Lung (tissue), 12 donors: Measurements from ENCODE around the gene DNLZ. TPM values are rescaled to one million over a fixed set of nuclear protein-coding genes. Genes with fewer than 3 reads are reported as not detected.

Experiments
- ATAC-seq: fragments of 200-7000 bp; cut with Tn5 transposase; one replicate; pipeline ENCODE4 v1.9.1; 2020; ENCODE audit warnings: moderate number of reproducible peaks; ENCODE audit not compliant: insufficient read depth, low FRiP score
- DNase-seq, 3 donors: peaks; one replicate each; pipeline ENCODE4 v3.0.0-alpha.2; 2013 to 2017
- H3K27ac ChIP-seq, 2 donors: one replicate each; pipeline ENCODE4 v1.5.1; 2013; ENCODE audit warnings: mild to moderate bottlenecking in 2 of 2, moderate library complexity in 2 of 2, control low read depth in 1 of 2, inconsistent platforms in 1 of 2, low read depth in 1 of 2, low read length in 1 of 2
- H3K27me3 ChIP-seq, 3 donors: one replicate each; pipeline ENCODE4 v1.5.1; 2013; ENCODE audit warnings: low read length in 2 of 3; ENCODE audit not compliant: control insufficient read depth in 3 of 3, insufficient read depth in 3 of 3
- H3K36me3 ChIP-seq, 4 donors: one replicate each; pipeline ENCODE4 v1.5.1; 2013; ENCODE audit warnings: low read length in 4 of 4, mild to moderate bottlenecking in 1 of 4, moderate library complexity in 1 of 4; ENCODE audit not compliant: control insufficient read depth in 4 of 4, insufficient read depth in 4 of 4
- H3K4me1 ChIP-seq, 5 donors: one replicate each; pipeline ENCODE4 v1.5.1; 2013; ENCODE audit warnings: low read length in 5 of 5, mild to moderate bottlenecking in 2 of 5, moderate library complexity in 1 of 5; ENCODE audit not compliant: control insufficient read depth in 5 of 5, insufficient read depth in 5 of 5
- H3K4me3 ChIP-seq: one replicate; pipeline ENCODE4 v1.5.1; 2013; ENCODE audit warnings: mild to moderate bottlenecking, control low read depth, moderate library complexity
- H3K9ac ChIP-seq, 2 donors: one replicate each; pipeline ENCODE4 v1.5.1; 2013; ENCODE audit warnings: low read length in 2 of 2, control low read depth in 1 of 2; ENCODE audit not compliant: insufficient read depth in 1 of 2
- H3K9me3 ChIP-seq, 4 donors: one replicate each; pipeline ENCODE4 v1.5.1; 2013; ENCODE audit warnings: low read length in 3 of 4, mild to moderate bottlenecking in 1 of 4, moderate library complexity in 1 of 4; ENCODE audit not compliant: control insufficient read depth in 4 of 4, insufficient read depth in 3 of 4
- CTCF ChIP-seq: IDR thresholded peaks from 2 replicates; pipeline ENCODE4 v1.5.1; 2012; ENCODE audit warnings: mild to moderate bottlenecking; ENCODE audit errors: control extremely low read depth, extremely low read depth
- WGBS, 2 donors: extraction: QIAGEN DNeasy Blood & Tissue Kit; methylation state at CpG; one replicate each; pipeline ENCODE4 v1.1.7; 2013; 5-methylcytosine and 5-hydroxymethylcytosine counted together
- polyA plus RNA-seq, 2 donors: library from polyadenylated mRNA; stranded (reverse); fragments of 200-250 nt; gene quantifications; one replicate each; pipeline ENCODE4 v1.2.1, GENCODE V29; 2013
- total RNA-seq, 2 donors: library from RNA; depleted of rRNA in 1 of 2; stranded (reverse); fragments of >200 nt in 1 of 2; gene quantifications; one replicate each; pipeline ENCODE4 v1.2.1, GENCODE V29; 2014 to 2021
- donor health status: control.
- donor health status: control.
- donor health status: Bipolar disorder and iron deficiency.
- donor health status: healthy.
- donor health status: DM: yes; HTN: yes; CAD: no.

The DNLZ gene
- total and polyA plus RNA-seq, 4 donors, result 7.7 to 34.3 (median 16.8) TPM

GRCh38 chr9:136389396-136389795 is 25.9 kb upstream of the DNLZ start:
- no peak for ATAC-seq

GRCh38 chr9:136387217-136387616 is 23.7 kb upstream of the DNLZ start:
- Histone ChIP-seq H3K4me3 (no peak overlapping the region), H3K36me3 (peaks cover 0 to 55% (median 16%) of the 10 kb centered on the region in 4 donors), H3K9me3 (no peaks in the 10 kb centered on the region), H3K4me1 (no peaks in the 10 kb centered on the region), H3K27ac (no peak overlapping the region), H3K27me3 (no peaks in the 10 kb centered on the region), H3K9ac (no peak overlapping the region)
- DNase-seq (no peak), ATAC-seq (no peak)
- TF ChIP-seq CTCF, result no peak
- 98 to 99% methylated on average over 19 of the region's 19 CpGs for WGBS, 2 donors

More at GRCh38 chr9:136389396-136389795, 25.9 kb upstream of the DNLZ start:
- Histone ChIP-seq H3K9me3 (no peaks in the 10 kb centered on the region), H3K27ac (no peak overlapping the region), H3K4me3 (no peak overlapping the region), H3K36me3 (peaks cover 3 to 54% (median 16%) of the 10 kb centered on the region in 4 donors), H3K27me3 (no peaks in the 10 kb centered on the region), H3K9ac (no peak overlapping the region), H3K4me1 (no peaks in the 10 kb centered on the region)
- WGBS, 2 donors, result 84 to 91% methylated on average over 14 of the region's 14 CpGs
- no peak for TF ChIP-seq CTCF
- no peak for DNase-seq

- DNase-seq, result no peak
- no peak for ATAC-seq
- H3K9me3 ChIP-seq, result no peaks in the 10 kb centered on the region
- H3K9ac ChIP-seq, result no peak overlapping the region
- H3K4me1 ChIP-seq, result no peaks in the 10 kb centered on the region
- no peak for TF ChIP-seq CTCF
- H3K27me3 ChIP-seq, result no peaks in the 10 kb centered on the region
- no peak overlapping the region for H3K27ac ChIP-seq
- peaks cover 0 to 58% (median 16%) of the 10 kb centered on the region in 4 donors for H3K36me3 ChIP-seq
- H3K4me3 ChIP-seq, result no peak overlapping the region
- 78 to 81% methylated on average over 13 of the region's 13 CpGs for WGBS, 2 donors
Observed at GRCh38 chr9:136386018-136386417, 22.5 kb upstream of the DNLZ start.

- H3K27ac ChIP-seq, result no peak overlapping the region
- no peaks in the 10 kb centered on the region for H3K27me3 ChIP-seq
- no peak for TF ChIP-seq CTCF
Observed at GRCh38 chr9:136385015-136385414, 21.5 kb upstream of the DNLZ start.

More at GRCh38 chr9:136385015-136385414, 21.5 kb upstream of the DNLZ start:
- Histone ChIP-seq H3K9me3 (no peaks in the 10 kb centered on the region), H3K4me1 (no peaks in the 10 kb centered on the region), H3K36me3 (peaks cover 0 to 66% (median 16%) of the 10 kb centered on the region in 4 donors), H3K4me3 (no peak overlapping the region), H3K9ac (no peak overlapping the region)
- DNase-seq, result no peak
- ATAC-seq, result no peak
- WGBS, 2 donors, result 83 to 85% methylated on average over 11 of the region's 11 CpGs
